Cardiac muscle cell (in vitro differentiated cells and primary cell): ENCODE results near the gene PCGF3. TPM values are rescaled to one million over a fixed set of nuclear protein-coding genes. Genes with fewer than 3 reads are reported as not detected.

Source experiments
- DNase-seq, 2 donors: peaks; one replicate each; pipeline versions ENCODE4 v3.0.0 to v3.0.0-alpha.2; 2010 to 2017; ENCODE audit warnings: low read depth in 1 of 2, low spot score in 1 of 2
- H3K27ac ChIP-seq: fragments of 200-600 bp; sonication (generic); 2 replicates; pipeline ENCODE4 v1.5.1; 2016
- H3K27me3 ChIP-seq: fragments of 200-600 bp; sonication (generic); 2 replicates; pipeline ENCODE4 v1.6.0; 2016; ENCODE audit warnings: control low read depth
- H3K36me3 ChIP-seq: fragments of 200-600 bp; sonication (generic); 2 replicates; pipeline ENCODE4 v1.5.1; 2016; ENCODE audit warnings: control low read depth
- H3K4me1 ChIP-seq: fragments of 200-600 bp; sonication (generic); 2 replicates; pipeline ENCODE4 v1.8.1; 2017; ENCODE audit warnings: low read depth, mild to moderate bottlenecking, mixed run types
- H3K4me3 ChIP-seq: fragments of 200-600 bp; sonication (generic); 2 replicates; pipeline ENCODE4 v1.5.1; 2016; ENCODE audit warnings: mild to moderate bottlenecking
- H3K9me3 ChIP-seq: fragments of 200-600 bp; sonication (generic); 2 replicates; pipeline ENCODE4 v1.5.1; 2017; ENCODE audit warnings: low read depth, mild to moderate bottlenecking, control low read depth
- polyA plus RNA-seq: library from polyadenylated mRNA; unstranded; fragments of >200 nt; fragmentation: Nextera tagmentation; extraction: Ambion mirVana; gene quantifications from 2 replicates; pipeline ENCODE4 v1.2.1, GENCODE V29; 2016
- total RNA-seq: library from RNA; depleted of rRNA; stranded (reverse); fragments of >200 nt; gene quantifications from 2 replicates; pipeline ENCODE4 v1.2.3, GENCODE V29; 2016
- TF ChIP-seq, protein P1 (sequence below): IDR thresholded peaks from 2 replicates; pipeline ENCODE4 v1.5.1; 2012; ENCODE audit warnings: low read depth, mild to moderate bottlenecking, low read length

PCGF3 gene
- total and polyA plus RNA-seq, 2 experiments from 2014 or later: 32.8 to 118 TPM

DNA sequence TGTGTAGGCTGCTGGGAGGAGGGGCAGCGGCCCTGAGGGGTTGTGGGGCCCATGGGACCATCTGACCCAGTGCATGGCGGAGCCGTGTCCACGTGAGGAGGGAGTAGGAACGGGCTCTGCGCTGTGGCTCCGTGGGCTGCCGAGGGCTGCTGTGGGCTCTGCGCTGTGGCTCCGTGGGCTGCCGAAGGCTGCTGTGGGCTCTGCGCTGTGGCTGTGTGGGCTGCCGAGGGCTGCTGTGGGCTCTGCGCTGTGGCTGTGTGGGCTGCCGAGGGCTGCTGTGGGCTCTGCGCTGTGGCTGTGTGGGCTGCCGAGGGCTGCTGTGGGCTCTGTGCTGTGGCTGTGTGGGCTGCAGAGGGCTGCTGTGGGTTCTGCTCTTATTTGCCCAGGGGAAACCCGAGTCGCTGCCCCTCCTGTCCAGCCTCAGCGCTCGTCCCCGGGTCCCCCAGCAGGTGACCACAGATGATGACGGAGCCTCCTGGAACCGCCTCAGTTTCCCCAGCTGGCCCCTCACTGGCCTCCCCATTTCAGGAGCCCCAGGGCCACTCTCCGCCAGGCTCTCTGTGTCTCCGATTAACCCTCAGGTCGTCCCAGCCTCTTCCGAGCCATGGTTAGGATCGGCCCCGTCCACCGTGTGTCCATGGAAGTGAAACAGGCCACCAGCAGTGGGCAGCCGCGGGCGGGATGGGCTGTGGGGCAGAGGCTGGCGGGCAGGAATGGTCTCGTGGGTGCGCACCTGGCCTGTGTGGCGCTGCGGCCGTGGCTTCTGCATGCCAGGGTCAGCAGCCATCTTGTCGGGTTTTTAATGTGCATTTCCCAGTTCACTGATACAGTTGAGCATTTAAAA, 20.0 kb downstream of the PCGF3 start:
- DNase-seq: no peak
- Histone ChIP-seq H3K36me3 (no peaks in the 10 kb centered on the region), H3K9me3 (no peaks in the 10 kb centered on the region), H3K27me3 (no peaks in the 10 kb centered on the region), H3K4me1 (no peaks in the 10 kb centered on the region), H3K4me3 (no peak overlapping the region), H3K27ac (peak overlapping the region; percentile 75)
- TF ChIP-seq, protein P1, sequence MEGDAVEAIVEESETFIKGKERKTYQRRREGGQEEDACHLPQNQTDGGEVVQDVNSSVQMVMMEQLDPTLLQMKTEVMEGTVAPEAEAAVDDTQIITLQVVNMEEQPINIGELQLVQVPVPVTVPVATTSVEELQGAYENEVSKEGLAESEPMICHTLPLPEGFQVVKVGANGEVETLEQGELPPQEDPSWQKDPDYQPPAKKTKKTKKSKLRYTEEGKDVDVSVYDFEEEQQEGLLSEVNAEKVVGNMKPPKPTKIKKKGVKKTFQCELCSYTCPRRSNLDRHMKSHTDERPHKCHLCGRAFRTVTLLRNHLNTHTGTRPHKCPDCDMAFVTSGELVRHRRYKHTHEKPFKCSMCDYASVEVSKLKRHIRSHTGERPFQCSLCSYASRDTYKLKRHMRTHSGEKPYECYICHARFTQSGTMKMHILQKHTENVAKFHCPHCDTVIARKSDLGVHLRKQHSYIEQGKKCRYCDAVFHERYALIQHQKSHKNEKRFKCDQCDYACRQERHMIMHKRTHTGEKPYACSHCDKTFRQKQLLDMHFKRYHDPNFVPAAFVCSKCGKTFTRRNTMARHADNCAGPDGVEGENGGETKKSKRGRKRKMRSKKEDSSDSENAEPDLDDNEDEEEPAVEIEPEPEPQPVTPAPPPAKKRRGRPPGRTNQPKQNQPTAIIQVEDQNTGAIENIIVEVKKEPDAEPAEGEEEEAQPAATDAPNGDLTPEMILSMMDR: no peak

DNA sequence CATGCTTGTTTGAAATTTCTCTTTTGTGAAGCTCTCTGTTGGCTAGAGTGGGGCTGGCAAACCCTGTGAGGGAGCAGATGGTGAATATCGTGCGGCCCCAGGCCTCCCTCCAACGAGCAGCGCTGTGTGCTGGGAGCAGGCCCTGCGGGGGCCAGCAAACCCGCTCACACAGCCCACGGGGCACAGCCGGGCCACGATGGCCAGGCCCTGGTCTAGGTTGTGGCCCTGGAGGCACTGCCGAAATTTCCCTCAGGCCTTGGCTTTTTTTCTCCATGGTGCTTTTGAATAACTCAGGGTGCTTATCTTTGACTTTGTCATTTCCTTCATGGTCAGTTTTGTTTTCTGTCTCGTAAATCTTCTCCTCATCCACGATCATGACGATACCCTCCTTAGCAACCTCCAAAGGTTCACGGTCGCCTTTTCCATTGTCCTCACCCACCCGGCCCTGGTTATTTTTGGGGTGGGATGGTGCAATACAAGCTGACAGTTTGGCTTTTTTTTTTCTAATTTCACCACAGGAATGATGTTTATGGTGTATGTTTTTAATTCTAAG, 20.7 kb downstream of the PCGF3 start:
- peak in 1 of 2 donors; percentile 74 for DNase-seq
- no peaks in the 10 kb centered on the region for H3K36me3 ChIP-seq
- H3K27ac ChIP-seq: peak overlapping the region; percentile 75
- no peaks in the 10 kb centered on the region for H3K4me1 ChIP-seq
- H3K9me3 ChIP-seq: no peaks in the 10 kb centered on the region
- H3K4me3 ChIP-seq: no peak overlapping the region
- TF ChIP-seq, protein P1: no peak
- H3K27me3 ChIP-seq: no peaks in the 10 kb centered on the region

DNA sequence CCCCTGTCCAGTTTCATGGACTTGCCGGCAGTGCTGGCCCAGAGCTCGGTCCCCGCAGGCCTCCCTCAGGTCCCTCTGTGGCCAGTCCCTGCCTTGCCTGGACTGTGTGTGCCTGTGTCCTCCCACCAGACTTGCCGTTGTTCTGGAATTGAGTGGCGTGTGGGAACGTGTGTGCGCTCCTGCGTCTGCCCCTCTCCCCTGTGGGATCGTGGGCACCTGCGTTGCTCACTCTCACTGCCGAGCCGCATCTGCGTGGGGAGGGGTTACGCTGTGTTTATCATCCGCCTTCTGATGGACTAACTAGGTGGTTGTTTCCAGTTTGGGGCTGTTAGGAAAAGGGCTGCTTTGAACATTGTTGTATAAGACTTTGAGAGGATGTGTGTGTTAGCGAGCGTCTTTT, 21.2 kb downstream of the PCGF3 start:
- Histone ChIP-seq H3K4me1 (no peaks in the 10 kb centered on the region), H3K27ac (peak overlapping the region; percentile 51), H3K27me3 (no peaks in the 10 kb centered on the region)

DNA sequence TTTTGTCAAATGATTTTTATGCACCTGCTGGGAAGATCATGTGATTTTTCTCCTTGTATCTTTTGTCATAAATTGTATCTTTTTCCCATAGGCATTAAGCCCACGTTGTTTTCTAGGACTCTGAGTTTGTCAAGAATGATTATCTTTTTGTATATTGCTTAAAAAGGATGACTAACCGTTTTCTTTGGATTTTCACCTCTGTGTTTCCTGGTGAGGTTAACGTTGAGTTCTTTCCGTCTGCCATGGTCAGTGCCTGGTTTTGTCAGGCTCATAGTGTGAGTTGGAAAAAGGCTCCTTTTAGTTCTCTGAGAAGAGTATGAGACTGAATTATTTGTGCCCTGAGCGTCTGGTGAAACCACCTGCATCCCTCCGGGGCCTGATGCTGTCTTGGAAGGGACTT, 21.9 kb downstream of the PCGF3 start:
- no peaks in the 10 kb centered on the region for H3K4me1 ChIP-seq

More for the DNA sequence above, 21.2 kb downstream of the PCGF3 start:
- H3K36me3 ChIP-seq: no peaks in the 10 kb centered on the region
- TF ChIP-seq, protein P1: no peak
- H3K4me3 ChIP-seq: no peak overlapping the region
- no peaks in the 10 kb centered on the region for H3K9me3 ChIP-seq
- no peak for DNase-seq

DNA sequence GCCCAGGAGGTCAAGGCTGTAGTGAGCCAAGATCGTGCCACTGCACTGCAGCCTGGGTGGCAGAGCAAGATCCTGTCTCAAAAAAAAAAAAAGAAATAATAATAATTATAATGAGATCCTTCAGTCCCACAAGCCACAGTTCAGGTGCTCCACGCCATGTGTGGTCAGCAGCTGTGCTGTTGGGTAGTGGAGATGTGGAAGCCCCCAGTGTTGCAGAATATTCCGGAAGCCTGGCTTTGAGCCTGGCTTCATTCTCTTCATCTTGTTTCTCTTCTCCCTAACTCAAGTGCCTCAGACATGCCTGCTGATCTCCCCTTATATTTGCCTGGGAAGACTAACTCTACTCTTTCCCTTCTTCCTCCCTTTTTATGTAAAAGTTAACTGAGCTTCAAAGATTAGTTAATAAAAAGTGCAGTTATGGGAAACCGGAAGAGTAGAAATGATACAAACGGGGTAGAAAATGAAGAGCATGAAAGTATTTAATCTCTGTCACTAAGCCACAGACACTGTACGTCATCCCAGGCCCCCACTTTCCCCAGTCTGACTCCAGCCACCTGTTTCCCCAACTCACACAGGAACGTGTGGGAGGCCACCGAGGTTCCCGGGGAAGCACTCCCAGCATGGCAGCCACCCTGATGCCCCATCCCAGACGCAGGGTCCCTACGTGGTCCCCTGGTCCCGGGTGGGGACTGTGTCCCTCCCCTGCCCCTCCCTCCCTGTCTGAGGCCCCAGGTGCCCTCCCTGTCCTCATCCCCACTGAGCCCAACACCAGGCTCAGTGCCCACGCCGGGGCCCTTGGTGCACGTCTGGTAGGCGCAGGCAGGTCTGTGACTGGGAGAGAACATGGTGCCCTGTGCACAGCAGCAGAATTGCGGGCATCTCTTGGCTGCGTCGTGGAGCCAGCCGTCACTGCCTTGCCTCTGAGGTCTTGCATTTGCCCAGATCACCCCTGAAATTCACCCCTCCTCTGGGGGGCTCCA, 24.0 kb downstream of the PCGF3 start:
- TF ChIP-seq, protein P1: no peak
- Histone ChIP-seq H3K4me3 (no peak overlapping the region), H3K36me3 (peaks cover 8% of the 10 kb centered on the region), H3K9me3 (no peaks in the 10 kb centered on the region), H3K27ac (no peak overlapping the region), H3K27me3 (no peaks in the 10 kb centered on the region), H3K4me1 (no peaks in the 10 kb centered on the region)
- no peak for DNase-seq

More for the DNA sequence above, 21.9 kb downstream of the PCGF3 start:
- TF ChIP-seq, protein P1: no peak
- Histone ChIP-seq H3K27ac (no peak overlapping the region), H3K4me3 (no peak overlapping the region), H3K9me3 (no peaks in the 10 kb centered on the region), H3K27me3 (no peaks in the 10 kb centered on the region), H3K36me3 (no peaks in the 10 kb centered on the region)
- peak in 1 of 2 donors; percentile 16 for DNase-seq
